ENCODE data around the gene HLA-G.
"Not testable (repeated sequence)": the region's sequence is repeated elsewhere in the genome, so short reads cannot be mapped to it uniquely, and the experiment has no call there.

HLA-G gene

DNA sequence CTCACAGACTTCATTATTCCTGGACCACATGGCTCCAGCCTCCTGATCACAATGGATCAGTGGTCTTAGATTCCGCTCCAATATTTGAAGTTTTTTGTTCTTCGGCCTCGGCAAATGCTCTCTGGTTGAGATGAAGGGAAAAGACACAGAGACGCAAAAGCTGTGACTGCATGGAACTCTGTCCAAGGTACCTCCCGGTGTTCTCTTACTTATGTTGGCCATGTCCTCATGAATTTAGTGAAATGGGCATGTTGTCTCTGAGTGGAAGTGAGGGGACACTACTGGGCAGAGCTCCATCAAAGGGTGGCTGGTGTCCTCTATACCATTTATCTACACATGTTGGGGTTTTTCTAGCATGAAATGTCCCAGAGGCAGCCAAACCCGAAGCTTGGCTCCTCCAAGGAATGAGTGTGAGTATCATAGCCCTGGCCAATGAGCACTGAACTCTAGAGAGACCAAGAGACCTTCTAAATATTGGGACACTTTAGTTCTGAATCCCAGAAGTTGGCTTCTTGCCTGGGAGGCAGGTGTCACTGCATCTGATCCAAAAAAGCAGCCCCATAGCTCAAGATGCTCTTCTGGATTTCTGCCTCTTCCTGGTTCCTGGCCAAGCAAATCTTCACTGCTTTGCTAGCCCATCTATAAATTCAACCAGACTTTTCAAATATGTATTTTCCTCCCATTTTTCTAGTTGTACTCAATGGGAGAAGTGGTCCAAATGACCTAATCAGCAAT is 34.1 kb downstream of the HLA-G start:
- H3K4me3 ChIP-seq (ENCODE audit: low read depth, low read length) = no peak overlapping the region
- no peak for DNase-seq (ENCODE audit: low read depth)

- no peak for DNase-seq (ENCODE audit: low read depth)
- H3K4me3 ChIP-seq (ENCODE audit: low read depth, low read length) = no peak overlapping the region
Observed at GRCh38 chr6:29864037-29864810, 36.6 kb downstream of the HLA-G start.

DNA sequence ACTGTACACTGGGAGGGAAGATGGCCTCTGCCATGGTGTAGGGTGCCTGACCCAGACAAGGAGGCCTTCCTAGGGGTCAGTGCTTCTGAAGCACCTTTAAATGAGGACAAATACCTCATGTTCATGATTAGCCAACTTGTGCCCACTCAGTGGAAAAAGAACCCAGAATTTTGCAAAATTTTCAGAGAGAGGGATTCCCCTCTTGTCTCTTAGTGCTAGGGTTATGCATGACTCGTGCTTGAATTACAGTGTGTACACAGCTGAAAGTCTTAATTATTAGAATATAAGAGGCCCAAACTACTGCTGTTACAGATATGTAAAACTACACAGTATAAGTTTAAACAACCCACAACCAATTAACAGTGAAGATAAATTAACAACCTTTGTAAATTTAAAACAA is 38.0 kb downstream of the HLA-G start:
- no peak for DNase-seq (ENCODE audit: low read depth)
- no peak overlapping the region for H3K4me3 ChIP-seq (ENCODE audit: low read depth, low read length)

DNA sequence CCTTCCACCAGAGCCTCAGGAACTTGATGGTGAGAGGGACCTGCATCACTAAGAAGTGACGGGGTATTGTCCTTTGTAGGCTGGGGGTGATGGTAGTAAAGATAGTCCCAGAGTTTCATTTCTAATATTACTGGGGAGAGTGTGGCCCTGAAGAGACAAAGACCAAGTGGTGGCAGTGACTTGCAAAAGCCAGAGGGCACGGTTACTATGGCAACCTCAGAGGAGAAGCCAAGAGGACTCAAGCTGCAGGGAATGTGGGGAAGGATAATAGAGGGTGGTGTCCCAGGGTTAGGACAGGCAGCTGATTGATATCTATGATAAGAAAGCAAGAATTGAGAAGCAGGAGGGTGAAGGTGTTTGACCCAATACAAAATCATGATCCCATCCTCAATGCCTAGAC is 42.5 kb downstream of the HLA-G start:
- H3K4me3 ChIP-seq (ENCODE audit: low read depth, low read length) = no peak overlapping the region
- DNase-seq (ENCODE audit: low read depth) = no peak

DNA sequence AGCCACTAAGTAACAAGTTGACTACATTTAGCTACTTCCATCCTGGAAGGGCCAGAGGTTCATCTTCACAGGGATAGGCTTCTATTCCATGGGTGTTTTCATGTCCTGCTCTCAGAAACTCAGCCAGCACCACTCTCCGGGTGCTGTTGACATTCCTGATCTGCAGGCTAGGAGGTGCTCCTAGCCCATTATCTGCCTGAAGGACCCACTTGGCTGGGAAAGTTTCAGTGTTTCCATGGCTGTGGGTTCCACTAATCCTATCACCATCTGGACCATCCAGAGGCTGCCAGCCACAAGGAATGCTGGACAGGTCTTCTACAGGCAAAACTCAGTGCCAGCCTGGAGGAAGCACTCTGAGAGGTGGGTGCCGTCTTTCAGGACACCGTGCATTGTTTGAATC is 45.2 kb downstream of the HLA-G start:
- DNase-seq (ENCODE audit: low read depth) = no peak
- H3K4me3 ChIP-seq (ENCODE audit: low read depth, low read length) = no peak overlapping the region

DNA sequence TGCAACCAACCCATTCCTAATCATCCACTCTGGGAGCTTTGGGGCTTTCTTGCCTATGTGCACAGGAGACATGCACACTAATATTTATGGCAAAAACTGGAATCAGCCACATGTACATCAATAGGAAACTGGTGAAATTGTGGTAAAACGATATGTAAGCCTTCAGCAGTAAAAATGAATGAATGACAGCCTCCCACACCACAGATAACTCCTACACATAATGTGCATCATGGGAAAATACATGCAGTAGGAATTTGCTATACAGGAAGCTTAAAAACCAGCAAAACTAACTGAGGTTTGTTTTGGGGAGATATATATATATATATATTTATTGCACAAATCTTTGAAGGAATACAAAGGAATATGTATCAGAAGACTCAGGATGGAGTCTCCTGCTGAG is 47.6 kb downstream of the HLA-G start:
- no peak for DNase-seq (ENCODE audit: low read depth)
- no peak overlapping the region for H3K4me3 ChIP-seq (ENCODE audit: low read depth, low read length)

DNA sequence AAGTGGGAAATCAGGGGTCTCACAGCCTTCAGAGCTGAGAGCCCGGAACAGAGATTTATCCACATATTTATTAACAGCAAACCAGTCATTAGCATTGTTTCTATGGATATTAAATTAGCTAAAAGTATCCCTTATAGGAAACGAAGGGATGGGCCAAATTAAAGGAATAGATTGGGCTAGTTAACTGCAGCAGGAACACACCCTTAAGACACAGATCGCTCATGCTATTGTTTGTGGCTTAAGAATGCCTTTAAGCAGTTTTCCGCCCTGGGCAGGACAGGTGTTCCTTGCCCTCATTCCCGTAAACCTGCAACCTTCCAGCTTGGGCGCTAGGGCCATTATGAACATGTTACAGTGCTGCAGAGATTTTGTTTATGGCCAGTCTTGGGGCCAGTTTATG is 48.1 kb downstream of the HLA-G start:
- H3K4me3 ChIP-seq (ENCODE audit: low read depth, low read length); DNase-seq (ENCODE audit: low read depth): not testable (repeated sequence)
